ENCODE results near the gene EPHA8.
A peak's percentile ranks its signal among the peaks of the same experiment; 100 is the strongest.

EPHA8 gene

GRCh38 chr1:22625262-22625925 is 62.1 kb downstream of the EPHA8 start:
- no peak for DNase-seq

- DNase-seq = no peak
Measured at GRCh38 chr1:22626237-22627157, 63.2 kb downstream of the EPHA8 start.

GRCh38 chr1:22627331-22627730 is 64.0 kb downstream of the EPHA8 start:
- no peak for DNase-seq

- DNase-seq = no peak
Measured at GRCh38 chr1:22628698-22629444, 65.6 kb downstream of the EPHA8 start.

- DNase-seq = no peak
Measured at GRCh38 chr1:22629886-22630285, 66.6 kb downstream of the EPHA8 start.

- DNase-seq = no peak
Measured at GRCh38 chr1:22633697-22634463, 70.6 kb downstream of the EPHA8 start.

- DNase-seq = no peak
Measured at GRCh38 chr1:22635436-22635835, 72.1 kb downstream of the EPHA8 start.

GRCh38 chr1:22636353-22636752 is 73.1 kb downstream of the EPHA8 start, which contains the start of gene C1QA:
Gene C1QA (plus strand): TSS chr1:22636628. CDS start chr1:22637617, 989 bp downstream.
- DNase-seq = no peak

- no peak for DNase-seq
Measured at GRCh38 chr1:22636927-22637326, 73.6 kb downstream of the EPHA8 start.

- DNase-seq = no peak
Measured at GRCh38 chr1:22637907-22638445, 74.7 kb downstream of the EPHA8 start.

GRCh38 chr1:22638476-22639234 is 75.4 kb downstream of the EPHA8 start:
- DNase-seq = no peak

GRCh38 chr1:22639286-22639685 is 76.0 kb downstream of the EPHA8 start:
- DNase-seq = no peak

- DNase-seq = no peak
Measured at GRCh38 chr1:22641247-22641646, 78.0 kb downstream of the EPHA8 start.

GRCh38 chr1:22641906-22642636 is 78.8 kb downstream of the EPHA8 start:
- peak; percentile 35 to 61 (median 48) for DNase-seq

- no peak for DNase-seq
Measured at GRCh38 chr1:22643381-22643780, 80.1 kb downstream of the EPHA8 start, which contains the start of gene C1QC. Gene C1QC (plus strand): TSS chr1:22643633. CDS start chr1:22644024, 391 bp downstream.

- DNase-seq = no peak
Measured at GRCh38 chr1:22643928-22644327, 80.6 kb downstream of the EPHA8 start.

GRCh38 chr1:22645931-22646330 is 82.6 kb downstream of the EPHA8 start:
- no peak for DNase-seq

- DNase-seq = no peak
Measured at GRCh38 chr1:22646384-22646783, 83.1 kb downstream of the EPHA8 start.

GRCh38 chr1:22650089-22650693 is 86.9 kb downstream of the EPHA8 start:
- DNase-seq = no peak
